CD1c-positive myeloid dendritic cell (primary cell): Measurements from ENCODE around the gene NOXO1.

Experiments used
- DNase-seq: peaks from one replicate; pipeline ENCODE4 v3.0.0-alpha.2; 2016; ENCODE audit errors: extremely low spot score

NOXO1 gene

DNA sequence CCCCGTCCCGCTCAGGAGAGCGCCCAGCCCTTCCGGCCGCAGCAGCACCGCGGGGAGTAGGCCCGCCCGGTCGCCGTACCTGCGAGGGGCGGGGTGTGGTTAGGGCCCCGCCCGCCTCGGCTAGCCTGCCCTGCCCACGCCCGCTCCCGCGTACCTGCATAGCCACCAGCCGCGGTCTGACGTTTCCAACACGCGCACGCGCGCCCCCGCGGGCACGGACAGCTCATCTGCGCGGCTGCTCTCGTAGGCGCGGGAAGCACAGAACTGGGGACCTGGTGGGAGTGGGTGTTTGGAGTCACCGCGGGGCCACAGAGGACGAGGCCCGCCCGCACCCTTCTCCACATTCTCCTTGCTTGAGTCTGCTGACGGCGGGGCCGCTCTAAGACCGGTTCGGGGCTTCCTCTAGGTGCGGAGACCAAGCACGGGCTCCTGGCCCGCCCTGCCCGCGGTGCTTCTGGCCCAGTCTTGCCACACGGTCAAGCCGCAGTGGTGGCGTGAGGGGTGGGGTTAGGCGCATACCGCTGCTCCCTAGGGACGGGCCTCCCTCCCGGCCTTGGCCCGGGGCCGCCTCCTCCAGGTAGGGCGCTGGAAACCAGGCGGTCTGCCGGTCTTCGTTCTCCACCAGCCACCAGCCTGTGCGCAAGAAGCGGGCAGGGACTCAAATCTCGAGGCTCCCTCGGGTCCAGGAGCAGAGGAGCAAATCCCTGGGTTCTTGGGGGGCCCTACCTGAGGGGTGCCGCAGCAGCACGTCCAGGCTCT is 1.8 kb downstream of the NOXO1 start:
- DNase-seq: no peak

DNA sequence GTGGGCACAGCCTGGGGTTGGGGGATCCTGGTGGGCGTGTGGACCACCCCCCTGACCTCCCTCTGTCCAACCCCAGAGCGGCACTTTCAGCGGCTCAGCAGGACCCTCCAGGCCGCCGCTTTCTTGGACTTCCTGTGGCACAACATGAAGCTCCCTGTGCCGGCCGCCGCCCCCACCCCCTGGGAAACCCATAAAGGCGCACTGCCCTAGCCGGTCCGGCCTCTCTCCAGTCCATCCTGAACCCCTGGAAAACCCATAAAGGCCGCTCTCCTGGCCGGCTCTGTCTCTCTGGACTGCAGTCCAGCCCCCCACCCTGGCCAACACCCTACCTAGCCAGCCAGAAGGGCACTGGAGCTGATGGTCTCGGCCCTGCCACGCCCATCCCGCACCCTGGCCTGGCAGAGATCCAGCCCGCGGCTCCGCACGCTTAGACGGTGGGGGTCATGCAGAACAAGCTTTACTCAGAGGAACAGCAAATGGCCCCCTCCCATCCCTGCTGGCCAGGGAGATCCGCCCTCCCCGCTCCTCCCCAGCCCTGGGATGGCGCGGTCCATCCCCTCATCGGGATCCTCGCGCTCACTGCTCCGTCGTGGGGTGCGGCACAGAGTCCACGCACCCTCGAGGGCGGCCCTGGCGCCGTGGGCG is 2.7 kb downstream of the NOXO1 start:
- DNase-seq: no peak

DNA sequence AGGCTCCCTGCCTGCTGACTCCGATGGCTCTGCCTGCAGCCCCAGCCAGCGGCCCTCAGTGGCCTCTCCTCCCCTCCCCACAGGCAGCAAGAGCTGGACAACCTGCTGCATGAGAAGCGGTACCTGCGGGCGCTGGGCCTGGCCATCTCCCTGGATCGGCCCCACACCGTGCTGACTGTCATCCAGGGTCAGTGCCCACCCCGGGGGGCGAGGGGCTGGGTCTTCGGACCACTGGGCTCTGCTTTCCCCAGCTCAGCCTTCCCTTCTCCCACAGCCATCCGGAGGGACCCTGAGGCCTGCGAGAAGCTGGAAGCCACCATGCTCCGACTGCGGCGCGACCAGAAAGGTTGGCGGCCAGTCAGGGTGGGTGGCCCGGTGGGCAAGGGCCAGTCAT is 3.4 kb downstream of the NOXO1 start:
- no peak for DNase-seq

DNA sequence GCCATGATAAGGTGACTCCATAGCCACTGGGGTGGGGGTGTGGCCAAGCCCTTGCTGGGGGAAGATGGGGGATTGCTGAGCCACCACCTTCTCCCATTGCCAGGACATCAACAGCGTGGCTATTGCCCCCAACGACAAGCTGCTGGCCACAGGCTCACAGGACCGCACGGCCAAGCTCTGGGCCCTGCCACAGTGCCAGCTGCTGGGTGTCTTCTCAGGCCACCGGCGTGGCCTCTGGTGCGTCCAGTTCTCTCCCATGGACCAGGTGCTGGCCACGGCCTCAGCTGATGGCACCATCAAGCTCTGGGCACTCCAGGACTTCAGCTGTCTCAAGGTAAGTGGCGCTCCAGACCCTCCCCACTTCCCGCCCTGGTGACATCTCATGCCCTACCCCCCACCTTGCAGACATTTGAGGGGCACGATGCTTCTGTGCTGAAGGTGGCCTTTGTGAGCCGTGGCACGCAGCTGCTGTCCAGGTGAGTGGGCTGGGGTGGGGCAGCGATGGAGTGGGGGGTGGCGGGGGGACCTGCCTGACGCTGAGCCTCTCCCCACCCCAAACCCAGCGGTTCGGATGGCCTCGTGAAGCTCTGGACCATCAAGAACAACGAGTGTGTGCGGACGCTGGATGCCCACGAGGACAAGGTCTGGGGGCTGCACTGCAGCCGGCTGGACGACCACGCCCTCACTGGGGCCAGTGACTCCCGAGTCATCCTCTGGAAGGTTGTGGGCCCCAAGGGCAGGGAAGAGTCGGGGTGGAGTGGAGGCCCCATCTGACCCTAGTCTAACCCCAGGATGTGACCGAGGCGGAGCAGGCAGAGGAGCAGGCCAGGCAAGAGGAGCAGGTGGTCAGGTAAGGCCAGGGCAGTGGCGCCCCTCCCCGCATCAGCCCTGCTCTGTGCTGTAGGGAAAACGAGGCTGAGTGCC is 4.1 kb downstream of the NOXO1 start:
- DNase-seq: no peak

DNA sequence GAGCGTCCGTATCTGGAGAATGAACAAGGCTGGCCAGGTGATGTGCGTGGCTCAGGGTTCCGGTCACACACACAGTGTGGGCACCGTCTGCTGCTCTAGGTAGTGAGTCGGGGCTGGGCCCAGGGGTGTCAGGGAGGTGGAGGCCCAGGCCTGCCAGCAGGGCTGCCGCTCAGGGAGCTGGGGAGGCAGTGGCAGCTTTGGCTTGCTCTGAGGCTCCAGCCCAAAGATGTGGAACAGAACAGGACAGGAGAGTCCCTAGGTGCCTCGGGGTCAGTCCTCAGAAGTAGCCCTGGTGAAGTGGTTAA is 5.1 kb downstream of the NOXO1 start:
- DNase-seq: no peak

DNA sequence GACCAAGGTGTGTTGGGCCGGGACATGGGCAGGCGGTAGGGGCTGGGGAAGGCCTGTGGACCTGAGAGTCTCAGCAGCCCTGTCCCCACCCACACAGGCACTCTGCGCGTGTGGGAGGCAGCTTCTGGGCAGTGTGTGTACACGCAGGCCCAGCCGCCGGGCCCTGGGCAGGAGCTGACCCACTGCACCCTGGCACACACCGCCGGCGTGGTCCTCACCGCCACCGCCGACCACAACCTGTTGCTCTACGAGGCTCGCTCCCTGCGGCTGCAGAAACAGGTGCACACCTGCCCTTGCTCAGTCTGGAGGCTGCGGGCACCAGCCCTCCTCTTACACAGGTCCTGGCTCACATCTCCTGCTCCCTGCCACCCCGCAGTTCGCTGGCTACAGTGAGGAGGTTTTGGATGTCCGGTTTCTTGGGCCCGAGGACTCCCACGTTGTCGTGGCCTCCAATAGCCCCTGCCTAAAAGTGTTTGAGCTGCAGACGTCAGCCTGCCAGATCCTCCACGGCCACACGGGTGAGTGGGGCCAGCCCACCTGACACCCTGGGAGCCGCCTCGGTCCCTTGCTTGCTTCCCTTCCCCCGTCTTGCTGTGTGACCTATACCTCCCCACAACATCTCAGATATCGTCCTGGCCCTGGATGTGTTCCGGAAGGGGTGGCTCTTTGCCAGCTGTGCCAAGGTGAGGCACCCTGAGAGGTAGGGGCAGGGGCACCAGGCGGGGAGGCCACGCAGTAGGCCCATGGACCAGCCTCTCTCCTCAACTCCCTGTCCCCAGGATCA is 5.6 kb downstream of the NOXO1 start:
- no peak for DNase-seq

DNA sequence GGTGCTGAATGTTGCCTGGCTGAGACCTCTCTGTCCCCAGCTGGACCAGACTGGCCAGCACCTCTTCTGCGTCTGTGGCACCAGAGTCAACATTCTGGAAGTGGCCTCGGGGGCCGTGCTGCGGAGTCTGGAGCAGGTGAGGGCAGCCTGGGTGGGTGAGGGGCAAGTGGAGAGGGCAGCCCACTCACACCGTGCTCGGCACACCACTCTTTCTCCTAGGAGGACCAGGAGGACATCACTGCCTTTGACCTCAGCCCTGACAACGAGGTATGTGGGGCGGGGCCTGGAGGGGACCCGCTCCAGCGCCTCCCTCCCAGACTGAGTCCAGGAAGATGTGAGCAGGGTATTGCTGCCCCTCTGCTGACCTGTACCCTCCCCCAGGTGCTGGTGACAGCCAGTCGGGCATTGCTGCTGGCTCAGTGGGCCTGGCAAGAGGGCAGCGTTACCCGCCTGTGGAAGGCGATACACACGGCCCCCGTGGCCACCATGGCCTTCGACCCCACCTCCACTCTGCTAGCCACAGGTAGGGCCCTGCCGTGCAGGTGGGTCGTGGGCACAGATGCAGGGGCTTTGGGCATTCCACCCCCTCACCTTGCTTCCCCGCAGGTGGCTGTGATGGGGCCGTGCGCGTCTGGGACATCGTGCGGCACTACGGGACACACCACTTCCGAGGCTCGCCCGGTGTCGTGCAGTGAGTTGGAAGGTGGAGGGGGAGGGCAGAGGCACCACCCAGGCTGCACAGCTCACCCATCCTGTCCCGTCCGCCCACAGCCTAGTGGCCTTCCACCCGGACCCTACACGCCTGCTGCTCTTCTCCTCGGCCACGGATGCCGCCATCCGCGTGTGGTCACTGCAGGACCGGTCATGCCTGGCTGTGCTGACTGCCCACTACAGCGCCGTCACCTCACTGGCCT is 6.9 kb downstream of the NOXO1 start:
- DNase-seq: no peak

DNA sequence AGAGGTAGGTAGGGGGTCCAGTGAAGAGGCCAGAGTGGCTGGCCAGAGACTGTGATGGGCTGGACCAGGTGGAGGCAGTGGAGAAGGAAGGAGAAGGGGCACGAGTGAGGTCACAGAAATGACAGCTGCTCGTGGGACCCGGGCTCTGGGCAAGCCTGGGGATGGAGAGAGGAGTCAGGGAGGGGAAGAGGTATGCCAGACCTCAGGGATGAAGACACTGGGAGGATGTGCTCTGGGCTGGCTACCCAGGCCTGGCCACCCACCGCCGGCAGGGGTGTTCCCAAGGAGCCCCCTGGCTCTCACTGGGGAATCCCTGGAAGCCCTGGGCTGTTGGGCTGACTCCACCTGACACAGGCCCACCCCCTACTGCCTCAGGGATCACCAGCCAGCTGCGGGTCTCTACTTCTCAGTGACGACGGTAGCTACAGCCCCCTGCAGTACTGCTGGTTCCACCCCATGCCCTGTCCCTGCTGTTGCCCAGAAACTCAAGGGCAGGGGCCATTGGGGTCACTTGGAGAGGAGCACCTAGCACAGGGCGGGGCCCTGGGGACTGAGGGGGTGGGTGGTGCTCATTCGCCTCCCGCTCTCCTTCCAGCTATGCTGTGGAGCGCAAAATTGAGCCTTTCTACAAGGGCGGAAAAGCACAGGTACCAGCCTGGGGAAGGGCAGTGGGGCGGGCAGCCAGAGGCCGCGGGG is 7.7 kb downstream of the NOXO1 start:
- DNase-seq: no peak

DNA sequence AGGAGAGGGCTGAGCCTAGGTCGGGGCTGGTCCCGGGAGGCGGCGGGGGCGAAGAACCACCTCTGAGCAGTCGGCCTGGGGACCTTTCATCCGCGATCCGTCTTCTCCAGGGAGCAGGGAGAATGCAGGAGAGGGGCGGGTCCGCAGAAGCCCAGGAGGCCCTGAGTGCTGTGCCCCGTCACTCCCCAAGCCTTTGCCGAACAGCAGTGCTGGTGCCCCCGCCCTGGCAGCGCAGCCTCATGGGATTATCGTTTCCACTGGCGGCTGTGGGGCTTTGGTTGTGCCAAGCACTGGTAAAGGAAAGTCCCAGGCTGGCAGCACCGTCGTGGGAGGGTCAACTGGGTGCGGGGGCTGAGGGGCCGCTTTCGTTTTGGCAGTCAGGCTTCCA is 8.8 kb downstream of the NOXO1 start:
- DNase-seq: no peak

DNA sequence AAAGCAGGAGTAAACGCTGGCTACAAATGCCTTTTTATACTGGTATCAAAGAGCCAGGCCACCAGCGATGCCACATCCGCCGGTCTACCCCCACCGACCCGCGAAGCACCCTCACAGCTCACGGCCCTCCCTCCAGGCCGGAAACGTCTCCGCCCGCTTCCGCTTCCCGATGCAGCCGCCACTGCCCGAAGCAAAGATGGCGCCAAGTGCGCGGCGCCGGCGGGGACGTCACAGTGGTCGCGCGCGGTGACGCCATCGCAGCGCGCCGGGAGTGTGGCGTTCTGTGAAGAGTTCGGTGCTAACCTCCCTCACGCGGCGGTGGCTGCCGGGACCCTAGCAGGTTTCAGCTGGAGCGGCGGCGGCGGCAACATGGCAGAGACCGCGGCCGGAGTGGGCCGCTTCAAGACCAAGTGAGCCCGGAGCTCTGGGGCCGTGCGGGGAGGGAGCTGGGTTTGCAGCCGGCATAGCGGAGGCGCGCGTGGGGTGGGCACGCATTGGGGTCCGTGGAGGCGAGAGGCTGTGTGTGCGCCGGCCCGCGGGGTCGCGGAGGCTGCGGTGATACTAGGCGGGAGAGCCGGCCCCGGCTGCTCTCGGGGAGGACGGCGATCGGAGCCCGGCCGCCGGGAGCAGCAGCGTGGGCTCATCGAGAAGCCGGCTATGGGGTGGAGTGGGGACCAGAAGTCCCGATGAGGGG is 9.3 kb downstream of the NOXO1 start, which contains the start of gene TBL3:
TSS of gene TBL3 (plus strand) at position 258 of the 694 bp plus-strand sequence. CDS start at position 370, 112 bp downstream.
- DNase-seq: peak; percentile 97

DNA sequence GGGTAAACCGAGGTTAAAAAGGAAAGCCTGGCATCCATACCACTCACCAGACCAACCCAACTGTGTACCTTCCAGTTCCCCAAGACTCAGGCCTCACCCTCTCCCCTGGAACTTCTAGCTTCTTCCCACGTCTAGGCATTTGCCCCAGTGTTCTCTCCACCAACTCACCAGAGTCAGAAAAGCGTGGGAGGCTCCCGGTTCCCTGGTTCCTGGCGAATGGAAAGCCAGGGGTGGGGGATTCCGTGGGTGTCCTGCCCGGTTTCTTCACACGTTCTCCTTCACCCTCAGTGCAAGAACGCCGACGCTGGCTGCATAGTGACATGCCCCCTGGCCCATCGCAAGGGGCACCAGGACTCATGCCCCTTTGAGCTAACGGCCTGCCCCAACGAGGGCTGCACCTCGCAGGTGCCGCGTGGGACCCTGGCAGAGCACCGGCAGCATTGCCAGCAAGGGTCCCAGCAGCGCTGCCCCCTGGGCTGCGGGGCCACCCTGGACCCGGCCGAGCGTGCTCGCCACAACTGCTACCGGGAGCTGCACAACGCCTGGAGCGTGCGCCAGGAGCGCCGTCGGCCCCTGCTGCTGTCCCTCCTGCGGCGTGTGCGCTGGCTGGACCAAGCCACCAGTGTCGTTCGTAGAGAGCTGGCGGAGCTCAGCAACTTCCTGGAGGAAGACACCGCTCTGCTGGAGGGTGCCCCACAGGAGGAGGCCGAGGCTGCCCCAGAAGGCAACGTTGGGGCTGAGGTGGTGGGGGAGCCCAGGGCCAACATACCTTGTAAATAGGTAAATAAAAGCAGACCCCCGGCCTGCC is 12.9 kb downstream of the NOXO1 start:
- DNase-seq: no peak

DNA sequence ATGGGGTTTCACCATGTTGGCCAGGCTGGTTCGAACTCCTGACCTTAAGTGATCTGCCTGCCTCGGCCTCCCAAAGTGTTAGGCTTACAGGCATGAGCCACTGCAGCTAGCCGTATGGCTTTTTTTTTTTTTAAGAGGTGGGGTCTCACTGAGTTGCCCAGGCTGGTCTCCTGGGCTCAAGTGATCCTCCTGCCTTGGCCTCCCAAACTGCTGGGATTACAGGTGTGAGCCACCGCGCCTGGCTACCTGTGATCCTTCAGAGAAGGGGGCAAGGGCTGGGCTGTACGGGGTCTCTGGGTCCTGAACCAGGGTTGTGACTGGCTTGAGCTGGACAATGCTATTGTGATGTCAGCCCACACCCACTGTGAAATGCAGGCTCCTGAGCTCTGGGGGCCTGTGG is 14.8 kb downstream of the NOXO1 start, which contains the start of gene RNF151:
TSS of gene RNF151 (plus strand) at position 397 of the 400 bp plus-strand sequence. CDS start 26 bp downstream, outside the sequence.
- no peak for DNase-seq

DNA sequence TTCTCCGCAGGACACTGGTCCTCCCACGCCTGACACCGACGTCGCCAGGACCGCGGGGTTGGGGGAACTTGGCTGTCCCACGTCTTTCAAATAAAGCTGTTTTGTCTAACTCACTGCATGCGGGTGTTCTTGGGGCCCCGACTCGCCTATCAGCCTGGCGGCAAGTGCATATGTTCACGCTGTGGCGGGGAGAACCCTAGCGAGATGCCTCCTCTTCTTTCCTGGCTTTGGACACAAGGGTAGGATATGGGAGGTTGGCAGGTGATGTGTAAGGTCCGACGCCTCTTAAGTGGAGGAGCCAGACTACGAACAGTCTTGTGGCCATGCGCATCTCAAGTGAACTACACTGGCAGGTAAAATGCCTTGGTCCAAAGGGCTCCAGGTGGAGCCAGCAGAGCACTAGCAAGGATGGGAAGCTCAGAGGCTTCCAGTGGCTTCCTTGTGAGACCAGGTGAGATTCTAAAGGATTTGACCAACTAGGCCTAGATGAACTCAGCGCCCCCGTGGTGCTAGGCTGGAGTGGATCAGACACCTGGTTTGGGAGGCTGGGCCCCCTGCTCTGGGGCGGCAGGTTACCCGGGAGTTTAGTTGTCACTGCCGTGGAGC is 15.8 kb downstream of the NOXO1 start:
- peak; percentile 45 for DNase-seq

DNA sequence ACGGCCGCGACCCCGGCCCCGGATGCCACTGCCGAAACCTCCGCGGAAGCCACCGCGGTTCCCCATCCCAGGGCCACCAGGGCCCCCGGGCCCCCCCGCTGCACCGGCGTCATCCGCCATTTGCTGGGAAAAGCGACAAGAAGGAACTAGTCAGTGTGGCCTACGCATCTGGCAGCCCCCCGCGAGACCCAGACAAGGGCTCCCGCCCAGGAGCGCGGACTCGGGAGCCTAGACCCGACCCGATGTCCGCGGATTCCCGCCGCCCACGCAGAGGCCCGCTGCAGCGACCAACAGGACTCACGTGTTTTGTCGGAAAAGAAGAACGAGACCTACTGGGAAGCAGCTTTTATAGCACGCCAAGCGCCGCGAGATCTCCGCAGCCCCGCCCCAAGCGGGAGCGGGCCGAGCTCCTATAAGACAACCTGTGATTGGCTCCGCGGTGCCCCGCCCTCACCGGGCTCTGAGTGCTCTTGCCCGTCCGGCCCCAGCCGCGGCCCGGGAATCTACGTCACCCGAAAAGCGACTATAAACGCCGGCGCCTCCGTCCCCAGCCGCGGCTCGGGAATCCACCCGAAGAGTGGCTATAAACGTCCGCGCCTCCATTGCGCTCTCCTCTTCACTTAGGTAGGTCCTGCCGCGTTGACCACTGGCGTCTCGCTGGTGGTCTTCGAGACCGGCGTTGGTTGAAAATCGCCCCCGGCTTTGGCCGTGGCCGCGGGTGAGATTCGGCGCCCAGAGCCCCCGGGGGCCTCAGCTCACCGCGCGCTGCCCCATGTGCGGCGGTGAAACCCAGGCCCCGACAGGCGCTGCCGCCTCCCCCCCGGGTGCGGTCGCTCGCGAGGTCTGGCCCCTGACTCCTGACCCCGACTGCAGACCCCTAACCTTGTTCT is 16.5 kb downstream of the NOXO1 start, which contains the start of gene RPS2:
TSS of gene RPS2 (minus strand) at position 321 of the 890 bp plus-strand sequence. CDS start at position 120, 201 bp downstream.
- peak; percentile 99 for DNase-seq

DNA sequence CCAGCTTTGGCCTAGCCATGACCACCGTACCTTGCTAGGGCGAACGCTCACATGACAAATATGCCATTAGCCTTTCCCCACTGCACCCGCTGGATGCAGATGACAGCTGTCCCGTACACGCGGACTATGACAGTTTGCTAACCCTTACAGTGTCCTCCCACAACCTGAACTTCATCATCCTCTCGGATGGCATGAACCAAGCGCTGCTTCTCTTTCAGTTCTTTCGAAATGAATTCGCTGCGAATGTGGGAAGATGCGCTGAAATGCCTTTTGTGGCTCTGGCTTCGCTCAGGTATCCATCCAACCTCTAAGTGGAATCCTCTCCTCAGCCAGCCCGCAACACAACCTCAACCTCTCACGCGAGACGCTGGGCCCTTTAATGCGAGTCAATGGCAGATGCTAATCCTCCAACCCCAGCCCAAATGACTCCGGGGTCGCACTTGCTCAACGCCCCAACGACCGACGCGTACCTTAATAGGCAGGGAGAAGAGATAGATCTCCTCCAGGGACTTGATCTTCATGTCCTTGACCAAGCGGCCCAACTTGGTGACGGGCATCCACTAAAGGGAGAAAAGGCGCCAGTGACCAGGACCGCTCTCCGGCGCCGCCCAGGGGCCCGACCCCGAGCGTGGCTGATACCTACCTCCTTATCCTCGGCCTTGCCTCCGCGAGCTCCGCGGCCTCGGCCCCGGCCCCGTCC is 17.3 kb downstream of the NOXO1 start:
- DNase-seq: peak; percentile 43
